SK-N-MC (cell line): ENCODE data around the gene TRIM8.

Source experiments
- DNase-seq: peaks from one replicate; pipeline ENCODE4 v3.0.0-alpha.2; 2011; ENCODE audit warnings: low read depth, low spot score
- H3K27ac ChIP-seq: fragments of 200-600 bp; sonication (generic); 2 replicates; pipeline ENCODE4 v1.5.1; 2016; ENCODE audit warnings: mixed run types
- H3K36me3 ChIP-seq: fragments of 200-600 bp; sonication (generic); 2 replicates; pipeline ENCODE4 v1.6.1; 2017; ENCODE audit warnings: antibody characterized with exemption, low read length, mixed read lengths; ENCODE audit not compliant: insufficient read depth
- H3K4me3 ChIP-seq: fragments of 200-600 bp; sonication (generic); 2 replicates; pipeline ENCODE4 v1.5.1; 2016
- H3K9ac ChIP-seq: fragments of 200-600 bp; sonication (generic); 2 replicates; pipeline ENCODE4 v1.8.0; 2017; ENCODE audit warnings: mixed run types, mixed read lengths; ENCODE audit not compliant: insufficient read length
- H3K9me3 ChIP-seq: fragments of 200-600 bp; sonication (generic); 2 replicates; pipeline ENCODE4 v1.6.1; 2017; ENCODE audit warnings: low read depth, mild to moderate bottlenecking, antibody characterized with exemption, low read length, moderate library complexity, mixed read lengths
- EZH2 ChIP-seq: fragments of 200-600 bp; sonication (generic); IDR thresholded peaks from one replicate; pipeline ENCODE4 v1.6.1; 2017; ENCODE audit warnings: antibody characterized with exemption
- FOXP2 ChIP-seq: optimal IDR thresholded peaks from 2 replicates; pipeline ENCODE3; 2011; ENCODE audit warnings: mild to moderate bottlenecking, moderate library complexity; ENCODE audit not compliant: insufficient read depth; ENCODE audit errors: extremely low read length, control extremely low read depth
- POLR2AphosphoS5 ChIP-seq: IDR thresholded peaks from 2 replicates; pipeline ENCODE4 v1.6.1; 2012; ENCODE audit warnings: mild to moderate bottlenecking, low read depth, low read length, borderline replicate concordance

Gene TRIM8

GRCh38 chr10:102654969-102655368, 10.7 kb downstream of the TRIM8 start:
- TF ChIP-seq POLR2AphosphoS5 (no peak), EZH2 (no peak), FOXP2 (no peak)
- Histone ChIP-seq H3K9me3 (no peaks in the 10 kb centered on the region), H3K9ac (no peak overlapping the region), H3K27ac (no peak overlapping the region), H3K36me3 (no peaks in the 10 kb centered on the region), H3K4me3 (no peak overlapping the region)
- DNase-seq, result no peak

- H3K36me3 ChIP-seq, result no peaks in the 10 kb centered on the region
These were observed 11.7 kb downstream of the TRIM8 start for GRCh38 chr10:102656026-102656425.

GRCh38 chr10:102656791-102657371, 12.6 kb downstream of the TRIM8 start:
- Histone ChIP-seq H3K27ac (no peak overlapping the region), H3K9ac (no peak overlapping the region), H3K4me3 (no peak overlapping the region), H3K36me3 (no peaks in the 10 kb centered on the region), H3K9me3 (no peaks in the 10 kb centered on the region)
- no peak for TF ChIP-seq EZH2
- no peak for TF ChIP-seq FOXP2
- TF ChIP-seq POLR2AphosphoS5, result no peak
- DNase-seq, result no peak

More at GRCh38 chr10:102656026-102656425, 11.7 kb downstream of the TRIM8 start:
- DNase-seq, result no peak
- no peak overlapping the region for H3K9ac ChIP-seq
- no peak overlapping the region for H3K27ac ChIP-seq
- no peaks in the 10 kb centered on the region for H3K9me3 ChIP-seq
- H3K4me3 ChIP-seq, result no peak overlapping the region
- no peak for TF ChIP-seq EZH2
- no peak for TF ChIP-seq FOXP2
- TF ChIP-seq POLR2AphosphoS5, result no peak

- no peak overlapping the region for H3K4me3 ChIP-seq
- no peak for DNase-seq
- no peak for TF ChIP-seq EZH2
- TF ChIP-seq POLR2AphosphoS5, result no peak
- no peak for TF ChIP-seq FOXP2
- H3K9me3 ChIP-seq, result no peaks in the 10 kb centered on the region
- H3K9ac ChIP-seq, result no peak overlapping the region
- no peaks in the 10 kb centered on the region for H3K36me3 ChIP-seq
- H3K27ac ChIP-seq, result no peak overlapping the region
These were observed 13.2 kb downstream of the TRIM8 start for GRCh38 chr10:102657451-102657850.

GRCh38 chr10:102657984-102658724, 13.9 kb downstream of the TRIM8 start:
- TF ChIP-seq FOXP2 (no peak), POLR2AphosphoS5 (no peak), EZH2 (no peak)
- DNase-seq, result no peak
- no peak overlapping the region for H3K27ac ChIP-seq

GRCh38 chr10:102658802-102659201, 14.5 kb downstream of the TRIM8 start:
- Histone ChIP-seq H3K9me3 (no peaks in the 10 kb centered on the region), H3K36me3 (no peaks in the 10 kb centered on the region), H3K9ac (no peak overlapping the region), H3K27ac (no peak overlapping the region), H3K4me3 (no peak overlapping the region)
- no peak for TF ChIP-seq POLR2AphosphoS5
- no peak for DNase-seq

More at GRCh38 chr10:102657984-102658724, 13.9 kb downstream of the TRIM8 start:
- H3K9me3 ChIP-seq, result no peaks in the 10 kb centered on the region
- H3K4me3 ChIP-seq, result no peak overlapping the region
- H3K36me3 ChIP-seq, result no peaks in the 10 kb centered on the region
- H3K9ac ChIP-seq, result no peak overlapping the region

GRCh38 chr10:102660888-102661657, 16.8 kb downstream of the TRIM8 start:
- Histone ChIP-seq H3K36me3 (no peaks in the 10 kb centered on the region), H3K9ac (no peak overlapping the region), H3K4me3 (no peak overlapping the region), H3K9me3 (no peaks in the 10 kb centered on the region), H3K27ac (no peak overlapping the region)
- no peak for DNase-seq
- no peak for TF ChIP-seq POLR2AphosphoS5
- no peak for TF ChIP-seq FOXP2
- no peak for TF ChIP-seq EZH2

GRCh38 chr10:102661658-102662028, 17.4 kb downstream of the TRIM8 start:
- Histone ChIP-seq H3K9me3 (no peaks in the 10 kb centered on the region), H3K4me3 (no peak overlapping the region), H3K36me3 (no peaks in the 10 kb centered on the region), H3K9ac (no peak overlapping the region), H3K27ac (no peak overlapping the region)
- no peak for DNase-seq
- TF ChIP-seq POLR2AphosphoS5, result no peak
- no peak for TF ChIP-seq EZH2
- TF ChIP-seq FOXP2, result no peak
